ENCODE data around the gene DHX58.

Gene DHX58

DNA sequence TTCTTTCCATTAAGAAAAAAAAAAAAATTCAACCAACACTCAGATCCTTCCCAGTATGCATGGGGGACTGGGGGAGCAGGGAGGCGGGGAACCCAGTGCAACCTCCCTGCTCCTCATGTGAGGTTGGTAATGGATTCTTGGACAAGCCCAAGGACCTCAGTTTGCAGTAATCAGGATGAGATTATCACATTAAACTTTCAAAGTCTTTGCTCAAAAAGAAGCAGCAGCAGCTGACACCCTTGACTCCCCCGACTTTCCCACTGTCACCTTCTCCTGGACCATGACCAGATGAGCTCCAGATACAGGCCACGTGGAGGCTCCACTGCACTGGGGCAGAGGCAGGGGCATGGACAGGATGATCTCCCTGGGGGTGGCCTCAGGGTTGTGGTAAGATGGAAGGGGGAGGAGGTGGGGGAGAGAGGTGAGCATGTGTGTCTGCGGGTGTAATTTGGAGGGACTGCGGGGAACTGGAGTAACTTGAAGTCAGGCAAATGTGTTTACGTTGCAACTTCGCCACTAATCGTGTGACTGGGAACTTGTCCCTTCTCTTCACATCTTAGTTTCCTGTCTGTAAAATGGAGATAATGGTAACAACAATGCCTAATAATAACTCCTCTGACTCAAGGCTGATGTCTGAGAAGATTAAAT is 34.0 kb downstream of the DHX58 start:
- Histone ChIP-seq H3K9ac (ENCODE audit: low read length in 2 of 2) (no peak overlapping the region), H3K4me3 (ENCODE audit: low read length in 2 of 2) (no peak overlapping the region), H3K9me3 (ENCODE audit: control insufficient read depth in 2 of 2, low read length in 2 of 2) (no peaks in the 10 kb centered on the region), H3K36me3 (ENCODE audit: control insufficient read depth in 2 of 2, insufficient read depth in 2 of 2, low read length in 2 of 2) (no peaks in the 10 kb centered on the region), H3K27me3 (ENCODE audit: control insufficient read depth in 1 of 2, insufficient read depth in 2 of 2, low read length in 2 of 2) (peaks cover 5 to 6% of the 10 kb centered on the region in 2 donors), H3K27ac (ENCODE audit: low read length) (no peak overlapping the region), H3K4me1 (ENCODE audit: control insufficient read depth, insufficient read depth, low read length) (no peaks in the 10 kb centered on the region)

DNA sequence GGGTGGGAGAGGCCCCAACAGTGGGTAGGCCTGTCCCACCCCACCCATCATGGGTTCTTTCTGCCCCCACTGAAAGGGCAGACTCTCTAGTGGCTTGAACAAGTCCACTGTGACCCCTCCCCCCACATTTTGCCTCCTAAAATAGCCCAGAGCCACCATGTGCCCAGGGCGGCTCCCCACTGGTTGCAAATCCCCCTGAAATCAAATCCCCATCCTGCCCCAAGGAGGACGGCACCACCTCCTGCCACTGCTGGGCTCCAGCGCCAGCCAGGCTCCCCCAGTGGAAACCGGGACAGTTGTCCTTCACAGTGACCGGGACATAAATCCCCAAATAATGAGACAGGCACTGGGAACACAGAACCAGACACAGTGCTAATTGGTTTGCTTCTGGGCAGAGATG is 34.8 kb downstream of the DHX58 start:
- no peaks in the 10 kb centered on the region for H3K4me1 ChIP-seq (ENCODE audit: control insufficient read depth, insufficient read depth, low read length)
- no peaks in the 10 kb centered on the region for H3K36me3 ChIP-seq (ENCODE audit: control insufficient read depth in 2 of 2, insufficient read depth in 2 of 2, low read length in 2 of 2)
- H3K9me3 ChIP-seq (ENCODE audit: control insufficient read depth in 2 of 2, low read length in 2 of 2) = no peaks in the 10 kb centered on the region
- H3K27me3 ChIP-seq (ENCODE audit: control insufficient read depth in 1 of 2, insufficient read depth in 2 of 2, low read length in 2 of 2) = peaks cover 11 to 12% of the 10 kb centered on the region in 2 donors
- H3K9ac ChIP-seq (ENCODE audit: low read length in 2 of 2) = no peak overlapping the region
- H3K4me3 ChIP-seq (ENCODE audit: low read length in 2 of 2) = no peak overlapping the region
- no peak overlapping the region for H3K27ac ChIP-seq (ENCODE audit: low read length)

- Histone ChIP-seq H3K27ac (ENCODE audit: low read length) (no peak overlapping the region), H3K9ac (ENCODE audit: low read length in 2 of 2) (no peak overlapping the region), H3K4me1 (ENCODE audit: control insufficient read depth, insufficient read depth, low read length) (peaks cover 6% of the 10 kb centered on the region)
These were observed 35.5 kb downstream of the DHX58 start for GRCh38 chr17:42076797-42077559.

GRCh38 chr17:42075789-42076188 is 36.7 kb downstream of the DHX58 start:
- Histone ChIP-seq H3K4me3 (ENCODE audit: low read length in 2 of 2) (no peak overlapping the region), H3K4me1 (ENCODE audit: control insufficient read depth, insufficient read depth, low read length) (peaks cover 6% of the 10 kb centered on the region), H3K27ac (ENCODE audit: low read length) (no peak overlapping the region), H3K9me3 (ENCODE audit: control insufficient read depth in 2 of 2, low read length in 2 of 2) (no peaks in the 10 kb centered on the region), H3K9ac (ENCODE audit: low read length in 2 of 2) (no peak overlapping the region), H3K36me3 (ENCODE audit: control insufficient read depth in 2 of 2, insufficient read depth in 2 of 2, low read length in 2 of 2) (no peaks in the 10 kb centered on the region), H3K27me3 (ENCODE audit: control insufficient read depth in 1 of 2, insufficient read depth in 2 of 2, low read length in 2 of 2) (peaks cover 20 to 27% of the 10 kb centered on the region in 2 donors)

More at GRCh38 chr17:42076797-42077559, 35.5 kb downstream of the DHX58 start:
- Histone ChIP-seq H3K4me3 (ENCODE audit: low read length in 2 of 2) (no peak overlapping the region), H3K27me3 (ENCODE audit: control insufficient read depth in 1 of 2, insufficient read depth in 2 of 2, low read length in 2 of 2) (peaks cover 12 to 19% of the 10 kb centered on the region in 2 donors), H3K36me3 (ENCODE audit: control insufficient read depth in 2 of 2, insufficient read depth in 2 of 2, low read length in 2 of 2) (no peaks in the 10 kb centered on the region), H3K9me3 (ENCODE audit: control insufficient read depth in 2 of 2, low read length in 2 of 2) (no peaks in the 10 kb centered on the region)

GRCh38 chr17:42072323-42073187 is 40.0 kb downstream of the DHX58 start:
- no peaks in the 10 kb centered on the region for H3K36me3 ChIP-seq (ENCODE audit: control insufficient read depth in 2 of 2, insufficient read depth in 2 of 2, low read length in 2 of 2)
- H3K9me3 ChIP-seq (ENCODE audit: control insufficient read depth in 2 of 2, low read length in 2 of 2) = no peaks in the 10 kb centered on the region
- no peak overlapping the region for H3K9ac ChIP-seq (ENCODE audit: low read length in 2 of 2)
- peaks cover 24 to 36% of the 10 kb centered on the region in 2 donors for H3K27me3 ChIP-seq (ENCODE audit: control insufficient read depth in 1 of 2, insufficient read depth in 2 of 2, low read length in 2 of 2)
- H3K4me3 ChIP-seq (ENCODE audit: low read length in 2 of 2) = peak overlapping the region in 1 of 2 donors; percentile 40
- H3K4me1 ChIP-seq (ENCODE audit: control insufficient read depth, insufficient read depth, low read length) = peaks cover 6% of the 10 kb centered on the region
- no peak overlapping the region for H3K27ac ChIP-seq (ENCODE audit: low read length)

GRCh38 chr17:42071810-42072209 is 40.7 kb downstream of the DHX58 start:
- Histone ChIP-seq H3K9ac (ENCODE audit: low read length in 2 of 2) (no peak overlapping the region), H3K27ac (ENCODE audit: low read length) (no peak overlapping the region), H3K9me3 (ENCODE audit: control insufficient read depth in 2 of 2, low read length in 2 of 2) (no peaks in the 10 kb centered on the region), H3K27me3 (ENCODE audit: control insufficient read depth in 1 of 2, insufficient read depth in 2 of 2, low read length in 2 of 2) (peaks cover 25 to 38% of the 10 kb centered on the region in 2 donors), H3K36me3 (ENCODE audit: control insufficient read depth in 2 of 2, insufficient read depth in 2 of 2, low read length in 2 of 2) (no peaks in the 10 kb centered on the region), H3K4me3 (ENCODE audit: low read length in 2 of 2) (no peak overlapping the region), H3K4me1 (ENCODE audit: control insufficient read depth, insufficient read depth, low read length) (peaks cover 9% of the 10 kb centered on the region)

DNA sequence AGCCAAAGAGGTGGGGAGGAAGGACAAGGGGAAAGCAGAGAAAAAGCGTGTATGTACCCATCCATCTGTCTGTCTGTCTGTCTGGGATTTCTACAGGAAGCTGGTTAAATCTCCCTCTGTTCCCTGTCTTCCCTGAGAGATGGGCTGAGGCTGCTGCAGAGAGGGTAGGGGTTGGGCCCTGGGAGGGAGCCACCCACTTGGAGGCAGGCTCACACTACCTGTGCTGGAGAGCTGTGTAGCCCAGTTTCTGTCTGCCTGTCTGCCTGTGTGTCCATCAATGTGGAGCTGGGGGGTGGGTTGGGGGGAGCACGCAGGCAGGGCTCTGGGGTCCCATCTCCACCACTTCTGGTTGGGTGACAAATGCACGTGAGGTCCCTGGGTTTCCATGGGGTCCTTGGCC is 43.5 kb downstream of the DHX58 start:
- H3K27me3 ChIP-seq (ENCODE audit: control insufficient read depth in 1 of 2, insufficient read depth in 2 of 2, low read length in 2 of 2) = peaks cover 25 to 36% of the 10 kb centered on the region in 2 donors
- H3K9ac ChIP-seq (ENCODE audit: low read length in 2 of 2) = no peak overlapping the region
- H3K4me3 ChIP-seq (ENCODE audit: low read length in 2 of 2) = no peak overlapping the region
- H3K36me3 ChIP-seq (ENCODE audit: control insufficient read depth in 2 of 2, insufficient read depth in 2 of 2, low read length in 2 of 2) = no peaks in the 10 kb centered on the region
- H3K4me1 ChIP-seq (ENCODE audit: control insufficient read depth, insufficient read depth, low read length) = peaks cover 9% of the 10 kb centered on the region
- H3K9me3 ChIP-seq (ENCODE audit: control insufficient read depth in 2 of 2, low read length in 2 of 2) = no peaks in the 10 kb centered on the region
- H3K27ac ChIP-seq (ENCODE audit: low read length) = no peak overlapping the region

DNA sequence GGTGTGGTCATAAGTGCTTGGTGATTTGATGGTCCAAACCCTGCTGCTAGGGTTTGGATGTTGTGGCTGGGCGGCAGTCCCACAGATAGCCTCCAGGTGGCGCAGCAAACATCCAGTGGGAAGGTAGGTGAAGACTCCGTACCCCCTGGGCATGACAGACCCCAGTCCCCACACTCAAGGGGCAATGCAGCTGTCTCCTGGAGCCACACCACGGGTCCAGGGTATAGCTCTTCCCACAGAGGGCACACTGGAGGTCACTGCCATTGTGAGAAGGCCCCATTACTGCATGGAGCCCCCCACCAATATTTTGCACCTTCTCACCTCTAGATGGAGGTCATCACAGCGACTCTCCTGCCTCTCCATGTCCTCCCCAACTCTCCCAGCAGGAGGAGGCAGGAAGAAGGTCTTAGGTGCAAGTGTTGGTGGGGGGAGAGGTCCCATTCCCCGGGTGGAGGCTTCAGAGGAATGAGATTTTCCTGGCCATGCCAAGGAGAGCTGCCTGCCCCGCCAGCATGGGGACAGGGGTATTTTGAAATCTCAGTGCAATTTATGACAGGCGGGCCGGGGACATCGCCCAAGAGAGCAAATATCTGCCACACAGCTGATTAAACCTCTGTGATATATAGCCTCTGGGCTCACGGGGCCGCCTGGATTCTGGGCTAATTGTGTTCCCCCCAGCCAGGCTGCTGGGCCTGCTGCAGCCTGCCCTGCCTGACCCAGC is 45.0 kb downstream of the DHX58 start:
- Histone ChIP-seq H3K27me3 (ENCODE audit: control insufficient read depth in 1 of 2, insufficient read depth in 2 of 2, low read length in 2 of 2) (peaks cover 15 to 24% of the 10 kb centered on the region in 2 donors), H3K4me1 (ENCODE audit: control insufficient read depth, insufficient read depth, low read length) (peaks cover 8% of the 10 kb centered on the region), H3K9ac (ENCODE audit: low read length in 2 of 2) (no peak overlapping the region), H3K9me3 (ENCODE audit: control insufficient read depth in 2 of 2, low read length in 2 of 2) (no peaks in the 10 kb centered on the region), H3K36me3 (ENCODE audit: control insufficient read depth in 2 of 2, insufficient read depth in 2 of 2, low read length in 2 of 2) (no peaks in the 10 kb centered on the region), H3K27ac (ENCODE audit: low read length) (no peak overlapping the region), H3K4me3 (ENCODE audit: low read length in 2 of 2) (no peak overlapping the region)

GRCh38 chr17:42065201-42065600 is 47.3 kb downstream of the DHX58 start:
- H3K9me3 ChIP-seq (ENCODE audit: control insufficient read depth in 2 of 2, low read length in 2 of 2) = no peaks in the 10 kb centered on the region
- no peaks in the 10 kb centered on the region for H3K36me3 ChIP-seq (ENCODE audit: control insufficient read depth in 2 of 2, insufficient read depth in 2 of 2, low read length in 2 of 2)
- no peak overlapping the region for H3K27ac ChIP-seq (ENCODE audit: low read length)
- H3K27me3 ChIP-seq (ENCODE audit: control insufficient read depth in 1 of 2, insufficient read depth in 2 of 2, low read length in 2 of 2) = peaks cover 7 to 8% of the 10 kb centered on the region in 2 donors
- H3K4me3 ChIP-seq (ENCODE audit: low read length in 2 of 2) = no peak overlapping the region
- peaks cover 3% of the 10 kb centered on the region for H3K4me1 ChIP-seq (ENCODE audit: control insufficient read depth, insufficient read depth, low read length)
- H3K9ac ChIP-seq (ENCODE audit: low read length in 2 of 2) = no peak overlapping the region

- Histone ChIP-seq H3K9me3 (ENCODE audit: control insufficient read depth in 2 of 2, low read length in 2 of 2) (no peaks in the 10 kb centered on the region), H3K9ac (ENCODE audit: low read length in 2 of 2) (no peak overlapping the region), H3K36me3 (ENCODE audit: control insufficient read depth in 2 of 2, insufficient read depth in 2 of 2, low read length in 2 of 2) (no peaks in the 10 kb centered on the region), H3K4me3 (ENCODE audit: low read length in 2 of 2) (no peak overlapping the region), H3K27ac (ENCODE audit: low read length) (no peak overlapping the region), H3K4me1 (ENCODE audit: control insufficient read depth, insufficient read depth, low read length) (peaks cover 3% of the 10 kb centered on the region), H3K27me3 (ENCODE audit: control insufficient read depth in 1 of 2, insufficient read depth in 2 of 2, low read length in 2 of 2) (peaks cover 3 to 4% of the 10 kb centered on the region in 2 donors)
These were observed 49.8 kb downstream of the DHX58 start for GRCh38 chr17:42062681-42063080.
